Adipocyte (in vitro differentiated cells): ENCODE data around the gene CT45A2.
"Not testable (repeated sequence)": the region's sequence is repeated elsewhere in the genome, so short reads cannot be mapped to it uniquely, and the experiment has no call there.

ENCODE experiments used
- DNase-seq: peaks from one replicate; pipeline ENCODE4 v3.0.0-alpha.2; 2015; ENCODE audit warnings: low read depth
- H3K27me3 ChIP-seq: replicated peaks from 2 replicates; pipeline ENCODE4 v1.7.0; 2013; ENCODE audit warnings: mild to moderate bottlenecking, low read length, moderate library complexity; ENCODE audit not compliant: control insufficient read depth, insufficient read depth
- H3K36me3 ChIP-seq: 2 replicates; pipeline ENCODE4 v1.7.0; 2013; ENCODE audit warnings: low read length, mild to moderate bottlenecking, moderate library complexity; ENCODE audit not compliant: control insufficient read depth, insufficient read depth, severe bottlenecking
- H3K4me1 ChIP-seq: 2 replicates; pipeline ENCODE4 v1.7.0; 2013; ENCODE audit warnings: mild to moderate bottlenecking, low read length, moderate library complexity; ENCODE audit not compliant: control insufficient read depth, insufficient read depth
- H3K4me3 ChIP-seq: 2 replicates; pipeline ENCODE4 v1.7.0; 2013; ENCODE audit warnings: mild to moderate bottlenecking, low read length, moderate library complexity
- H3K9ac ChIP-seq: 2 replicates; pipeline ENCODE4 v1.7.0; 2013; ENCODE audit warnings: mild to moderate bottlenecking, low read length, moderate library complexity
- H3K9me3 ChIP-seq: 2 replicates; pipeline ENCODE4 v1.7.0; 2013; ENCODE audit warnings: mild to moderate bottlenecking, low read length, moderate library complexity; ENCODE audit not compliant: control insufficient read depth

CT45A2 gene

GRCh38 chrX:135819912-135820311, at the start of gene CT45A2:
TSS of gene CT45A2 (minus strand) at chrX:135820012. CDS start at chrX:135816265, 3,747 bp downstream.
- not testable (repeated sequence) for H3K36me3 ChIP-seq, H3K4me3 ChIP-seq, DNase-seq, H3K27me3 ChIP-seq, H3K9me3 ChIP-seq, H3K9ac ChIP-seq, H3K4me1 ChIP-seq

DNA sequence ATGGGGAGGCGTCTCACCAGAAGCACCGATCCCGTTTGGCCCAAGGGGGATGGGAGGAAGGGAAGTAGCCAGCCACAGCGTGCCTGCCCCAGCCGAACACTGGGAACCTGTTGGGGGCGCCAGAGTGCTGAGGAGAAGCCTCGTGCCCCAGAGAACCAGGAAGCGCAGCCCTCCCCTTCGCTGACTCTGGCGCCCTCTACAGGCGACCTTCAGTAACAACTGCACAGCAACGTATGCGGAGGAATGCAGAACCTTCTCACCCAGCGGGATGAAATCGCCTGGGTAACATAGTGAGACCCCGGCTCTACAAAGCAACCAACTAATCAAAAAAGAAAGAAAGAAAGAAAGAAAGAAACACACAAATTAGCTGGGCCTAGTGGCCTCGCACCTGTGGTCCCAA, 34.6 kb upstream of the CT45A2 start, which contains the start of gene CT45A8:
Gene CT45A8, minus strand, starts transcription at position 101 of the 400 bp plus-strand sequence. CDS start 3,755 bp downstream, outside the sequence.
- not testable (repeated sequence) for H3K36me3 ChIP-seq, H3K4me3 ChIP-seq, H3K27me3 ChIP-seq, H3K9ac ChIP-seq, H3K9me3 ChIP-seq, DNase-seq, H3K4me1 ChIP-seq

- not testable (repeated sequence) for H3K4me3 ChIP-seq, H3K9ac ChIP-seq, H3K36me3 ChIP-seq, H3K4me1 ChIP-seq, H3K27me3 ChIP-seq, DNase-seq, H3K9me3 ChIP-seq
Observed at GRCh38 chrX:135837180-135837579, 17.4 kb upstream of the CT45A2 start, which contains the start of gene CT45A7. TSS of gene CT45A7 (minus strand) at chrX:135837280. CDS start at chrX:135833533, 3,747 bp downstream.

- not testable (repeated sequence) for H3K27me3 ChIP-seq, DNase-seq, H3K36me3 ChIP-seq, H3K9ac ChIP-seq, H3K4me1 ChIP-seq, H3K9me3 ChIP-seq, H3K4me3 ChIP-seq
Observed at GRCh38 chrX:135802687-135803086, 17.1 kb downstream of the CT45A2 start, which contains the start of gene CT45A6. TSS of gene CT45A6 (minus strand) at chrX:135802787. CDS start at chrX:135798993, 3,794 bp downstream.

- DNase-seq, H3K4me1 ChIP-seq, H3K4me3 ChIP-seq, H3K27me3 ChIP-seq, H3K9ac ChIP-seq, H3K36me3 ChIP-seq, H3K9me3 ChIP-seq: not testable (repeated sequence)
Observed at GRCh38 chrX:135785403-135785802, 34.4 kb downstream of the CT45A2 start, which contains the start of gene CT45A5. TSS of gene CT45A5 (minus strand) at chrX:135785503. CDS start at chrX:135781729, 3,774 bp downstream.

DNA sequence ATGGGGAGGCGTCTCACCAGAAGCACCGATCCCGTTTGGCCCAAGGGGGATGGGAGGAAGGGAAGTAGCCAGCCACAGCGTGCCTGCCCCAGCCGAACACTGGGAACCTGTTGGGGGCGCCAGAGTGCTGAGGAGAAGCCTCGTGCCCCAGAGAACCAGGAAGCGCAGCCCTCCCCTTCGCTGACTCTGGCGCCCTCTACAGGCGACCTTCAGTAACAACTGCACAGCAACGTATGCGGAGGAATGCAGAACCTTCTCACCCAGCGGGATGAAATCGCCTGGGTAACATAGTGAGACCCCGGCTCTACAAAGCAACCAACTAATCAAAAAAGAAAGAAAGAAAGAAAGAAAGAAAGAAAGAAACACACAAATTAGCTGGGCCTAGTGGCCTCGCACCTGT, 51.7 kb downstream of the CT45A2 start, which contains the start of gene CT45A3:
Gene CT45A3, minus strand, starts transcription at position 101 of the 400 bp plus-strand sequence. CDS start 3,747 bp downstream, outside the sequence.
- H3K36me3 ChIP-seq, H3K9ac ChIP-seq, H3K4me1 ChIP-seq, H3K9me3 ChIP-seq, DNase-seq, H3K4me3 ChIP-seq, H3K27me3 ChIP-seq: not testable (repeated sequence)
